Upper lobe of right lung (tissue), 1 donor: Measurements from ENCODE around the gene SEC14L5. TPM values are rescaled to one million over a fixed set of nuclear protein-coding genes. Genes with fewer than 3 reads are reported as not detected.
A peak's percentile ranks its signal among the peaks of the same experiment; 100 is the strongest.

Source experiments
- ATAC-seq: fragments of 200-7000 bp; cut with Tn5 transposase; one replicate; pipeline ENCODE4 v1.9.1; 2020; ENCODE audit warnings: mild to moderate bottlenecking, moderate library complexity
- DNase-seq: peaks from one replicate; pipeline ENCODE4 v3.0.0-alpha.2; 2020
- H3K27ac ChIP-seq: fragments of 200-600 bp; one replicate; pipeline ENCODE4 v1.8.0; 2022
- H3K27me3 ChIP-seq: fragments of 200-600 bp; one replicate; pipeline ENCODE4 v1.8.0; 2022; ENCODE audit warnings: mild to moderate bottlenecking
- H3K36me3 ChIP-seq: fragments of 200-600 bp; one replicate; pipeline ENCODE4 v1.8.0; 2022
- H3K4me1 ChIP-seq: fragments of 200-600 bp; one replicate; pipeline ENCODE4 v1.8.0; 2022
- H3K4me3 ChIP-seq: fragments of 200-600 bp; one replicate; pipeline ENCODE4 v1.8.0; 2022; ENCODE audit warnings: mild to moderate bottlenecking
- H3K9me3 ChIP-seq: fragments of 200-600 bp; one replicate; pipeline ENCODE4 v1.8.0; 2022
- intact Hi-C: fragments of 100-400 bp; cut with DNase I; formaldehyde crosslinking; loops from one replicate; pipeline ENCODE4 v1.11.0; 2022
- total RNA-seq: library from RNA; stranded (reverse); fragmentation: NEBNext Ultra II Directional; extraction: Animal tissue kit (Norgen Biotek cat#: 25700); gene quantifications from one replicate; pipeline ENCODE4 v1.2.1, GENCODE V29; 2021
- TF ChIP-seq, protein P1 (sequence below): fragments of 200-600 bp; IDR thresholded peaks from one replicate; pipeline ENCODE4 v1.8.0; 2022; ENCODE audit warnings: antibody characterized with exemption
- donor health status: DM: no; HTN: yes; CAD: no; lungs with severe emphysema.

The SEC14L5 gene
- total RNA-seq, 1 donor from 2014 or later = 0.52 TPM

GRCh38 chr16:5046914-5047313 lies 88.8 kb downstream of the SEC14L5 start:
- H3K27ac ChIP-seq = no peak overlapping the region
- no peak for ATAC-seq
- H3K4me3 ChIP-seq = no peak overlapping the region
- H3K9me3 ChIP-seq = no peaks in the 10 kb centered on the region
- no peaks in the 10 kb centered on the region for H3K4me1 ChIP-seq
- H3K27me3 ChIP-seq = no peaks in the 10 kb centered on the region
- peak; percentile 8 for DNase-seq
- H3K36me3 ChIP-seq = no peaks in the 10 kb centered on the region
- TF ChIP-seq, protein P1, sequence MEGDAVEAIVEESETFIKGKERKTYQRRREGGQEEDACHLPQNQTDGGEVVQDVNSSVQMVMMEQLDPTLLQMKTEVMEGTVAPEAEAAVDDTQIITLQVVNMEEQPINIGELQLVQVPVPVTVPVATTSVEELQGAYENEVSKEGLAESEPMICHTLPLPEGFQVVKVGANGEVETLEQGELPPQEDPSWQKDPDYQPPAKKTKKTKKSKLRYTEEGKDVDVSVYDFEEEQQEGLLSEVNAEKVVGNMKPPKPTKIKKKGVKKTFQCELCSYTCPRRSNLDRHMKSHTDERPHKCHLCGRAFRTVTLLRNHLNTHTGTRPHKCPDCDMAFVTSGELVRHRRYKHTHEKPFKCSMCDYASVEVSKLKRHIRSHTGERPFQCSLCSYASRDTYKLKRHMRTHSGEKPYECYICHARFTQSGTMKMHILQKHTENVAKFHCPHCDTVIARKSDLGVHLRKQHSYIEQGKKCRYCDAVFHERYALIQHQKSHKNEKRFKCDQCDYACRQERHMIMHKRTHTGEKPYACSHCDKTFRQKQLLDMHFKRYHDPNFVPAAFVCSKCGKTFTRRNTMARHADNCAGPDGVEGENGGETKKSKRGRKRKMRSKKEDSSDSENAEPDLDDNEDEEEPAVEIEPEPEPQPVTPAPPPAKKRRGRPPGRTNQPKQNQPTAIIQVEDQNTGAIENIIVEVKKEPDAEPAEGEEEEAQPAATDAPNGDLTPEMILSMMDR = no peak
- intact Hi-C loops = no loop called here

DNA sequence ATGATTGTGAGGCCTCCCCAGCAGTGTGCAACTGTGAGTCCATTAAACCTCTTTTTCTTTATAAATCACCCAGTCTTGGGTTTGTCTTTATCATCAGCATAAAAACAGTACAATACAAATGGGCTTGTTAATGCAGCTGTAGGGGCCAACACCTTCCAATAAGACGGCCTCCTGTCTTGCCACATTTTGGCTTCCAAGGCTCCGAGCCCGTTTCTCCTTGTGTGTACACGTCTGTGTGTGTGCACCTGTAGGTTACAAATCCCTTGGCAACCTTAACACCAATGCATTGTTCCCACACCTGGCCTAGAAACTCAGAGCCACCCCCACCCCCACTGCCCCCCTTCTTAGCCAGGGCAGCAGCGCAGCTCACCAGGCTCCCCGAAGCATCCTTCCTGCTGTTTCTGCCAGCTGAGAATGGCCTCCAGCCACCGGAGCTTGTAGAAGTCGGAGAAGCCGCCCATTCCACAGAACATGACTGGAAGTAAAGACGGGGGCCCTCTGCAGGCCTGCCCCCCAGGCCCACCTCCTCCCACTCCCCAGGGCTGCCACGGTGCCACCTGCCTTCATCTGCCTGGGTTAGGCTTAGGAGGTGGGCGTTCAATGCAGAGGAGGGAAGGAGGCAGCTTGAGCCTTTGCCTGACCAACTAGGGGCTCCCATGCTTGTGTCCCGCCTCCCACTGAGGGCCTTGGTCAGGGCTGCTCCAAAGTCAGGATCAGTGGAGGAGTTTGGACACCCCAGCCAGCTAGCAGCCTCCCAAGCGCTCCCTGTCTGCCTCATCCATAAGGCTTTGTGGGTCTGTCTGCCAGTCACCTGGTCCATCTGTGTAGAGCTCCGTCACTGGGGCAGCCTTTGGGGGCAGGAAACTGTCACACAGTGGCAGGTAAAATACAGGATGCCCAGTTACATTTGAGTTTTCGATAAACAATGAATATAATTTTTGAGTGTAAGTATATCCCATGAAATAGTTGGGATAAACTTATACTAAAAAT lies 97.0 kb downstream of the SEC14L5 start:
- intact Hi-C loops = no loop called here
- Histone ChIP-seq H3K9me3 (no peaks in the 10 kb centered on the region), H3K27me3 (no peaks in the 10 kb centered on the region), H3K36me3 (no peaks in the 10 kb centered on the region), H3K4me1 (no peaks in the 10 kb centered on the region), H3K4me3 (no peak overlapping the region), H3K27ac (no peak overlapping the region)
- DNase-seq (peak; percentile 34), ATAC-seq (peak; percentile 27)
- TF ChIP-seq, protein P1 = no peak

- DNase-seq = peak; percentile 61
- TF ChIP-seq, protein P1 = peak; percentile 33
- no peak overlapping the region for H3K27ac ChIP-seq
- no peaks in the 10 kb centered on the region for H3K27me3 ChIP-seq
- intact Hi-C loops = no loop called here
- H3K36me3 ChIP-seq = no peaks in the 10 kb centered on the region
- H3K4me3 ChIP-seq = no peak overlapping the region
- H3K9me3 ChIP-seq = no peaks in the 10 kb centered on the region
- peak; percentile 81 for ATAC-seq
- no peaks in the 10 kb centered on the region for H3K4me1 ChIP-seq
Measured at GRCh38 chr16:5056352-5056751, 98.2 kb downstream of the SEC14L5 start.

GRCh38 chr16:5058476-5058875 lies 100.3 kb downstream of the SEC14L5 start:
- ATAC-seq (no peak), DNase-seq (no peak)
- intact Hi-C loops = no loop called here
- no peak overlapping the region for H3K27ac ChIP-seq
- peaks cover 9% of the 10 kb centered on the region for H3K36me3 ChIP-seq
- TF ChIP-seq, protein P1 = no peak
- no peaks in the 10 kb centered on the region for H3K27me3 ChIP-seq
- H3K4me1 ChIP-seq = no peaks in the 10 kb centered on the region
- no peak overlapping the region for H3K4me3 ChIP-seq
- no peaks in the 10 kb centered on the region for H3K9me3 ChIP-seq

GRCh38 chr16:5059386-5060072 lies 101.4 kb downstream of the SEC14L5 start:
- peaks cover 9% of the 10 kb centered on the region for H3K36me3 ChIP-seq

More at GRCh38 chr16:5059386-5060072, 101.4 kb downstream of the SEC14L5 start:
- no peak overlapping the region for H3K4me3 ChIP-seq
- ATAC-seq = no peak
- H3K27ac ChIP-seq = no peak overlapping the region
- no peaks in the 10 kb centered on the region for H3K9me3 ChIP-seq
- peak; percentile 33 for DNase-seq
- no peaks in the 10 kb centered on the region for H3K4me1 ChIP-seq
- intact Hi-C loops = no loop called here
- H3K27me3 ChIP-seq = no peaks in the 10 kb centered on the region
- TF ChIP-seq, protein P1 = no peak
